CD4-positive, CD25-positive, alpha-beta regulatory T cell (primary cell): Measurements from ENCODE around the gene RNF157. TPM values are rescaled to one million over a fixed set of nuclear protein-coding genes. Genes with fewer than 3 reads are reported as not detected.
A peak's percentile ranks its signal among the peaks of the same experiment; 100 is the strongest.

Experiments
- ATAC-seq, 2 donors: fragments of 150-1000 bp; cut with Tn5 transposase; one replicate each; pipeline ENCODE4 v1.10.0; 2021; ENCODE audit warnings: low read depth in 2 of 2, moderate number of reproducible peaks in 2 of 2, moderate library complexity in 1 of 2
- DNase-seq, 3 donors: peaks; one replicate each; pipeline versions ENCODE4 v3.0.0 to v3.0.0-alpha.2; 2012 to 2022; ENCODE audit warnings: mixed read lengths in 1 of 3
- H3K27ac ChIP-seq: one replicate; pipeline ENCODE4 v1.7.0; 2013; ENCODE audit warnings: mild to moderate bottlenecking, low read length; ENCODE audit not compliant: insufficient read depth, poor library complexity, severe bottlenecking
- H3K27me3 ChIP-seq: one replicate; pipeline ENCODE4 v1.7.0; 2013; ENCODE audit warnings: low read length; ENCODE audit not compliant: control insufficient read depth, insufficient read depth
- H3K36me3 ChIP-seq: one replicate; pipeline ENCODE4 v1.7.0; 2013; ENCODE audit warnings: mild to moderate bottlenecking, low read length, moderate library complexity; ENCODE audit not compliant: control insufficient read depth, insufficient read depth
- H3K4me1 ChIP-seq: 2 replicates; pipeline ENCODE4 v1.7.0; 2013; ENCODE audit warnings: mild to moderate bottlenecking, low read length; ENCODE audit not compliant: insufficient read depth, control insufficient read depth, poor library complexity, severe bottlenecking
- H3K4me3 ChIP-seq: one replicate; pipeline ENCODE4 v1.7.0; 2013; ENCODE audit warnings: low read depth, mild to moderate bottlenecking, low read length, moderate library complexity
- H3K9me3 ChIP-seq, 2 experiments: 1 replicate in 1 of 2; 2 replicates in 1 of 2; pipeline ENCODE4 v1.7.0; 2013; ENCODE audit warnings: low read length in 2 of 2, mild to moderate bottlenecking in 1 of 2, moderate library complexity in 1 of 2; ENCODE audit not compliant: control insufficient read depth in 2 of 2
- H3K27ac Mint-ChIP-seq, 3 donors: one replicate each; pipeline ENCODE4 v1.8.0; 2020 to 2022; ENCODE audit warnings: mild to moderate bottlenecking in 3 of 3, mixed read lengths in 3 of 3, moderate library complexity in 2 of 3
- H3K27me3 Mint-ChIP-seq: one replicate; pipeline ENCODE4 v1.8.0; 2022; ENCODE audit warnings: mild to moderate bottlenecking, mixed read lengths
- H3K36me3 Mint-ChIP-seq: one replicate; pipeline ENCODE4 v1.8.0; 2020; ENCODE audit warnings: mixed read lengths
- H3K4me1 Mint-ChIP-seq, 4 donors: one replicate each; pipeline ENCODE4 v1.8.0; 2020 to 2022; ENCODE audit warnings: mixed read lengths in 4 of 4, mild to moderate bottlenecking in 1 of 4
- H3K4me3 Mint-ChIP-seq, 4 donors: one replicate each; pipeline ENCODE4 v1.8.0; 2020 to 2022; ENCODE audit warnings: mild to moderate bottlenecking in 4 of 4, mixed read lengths in 4 of 4, moderate library complexity in 3 of 4
- H3K9me3 Mint-ChIP-seq, 7 donors: one replicate each; pipeline ENCODE4 v1.8.0; 2020 to 2022; ENCODE audit warnings: mixed read lengths in 7 of 7, mild to moderate bottlenecking in 3 of 7, moderate library complexity in 2 of 7
- polyA plus RNA-seq, 4 donors: library from polyadenylated mRNA; unstranded; fragments of 300-500 nt; fragmentation: Illumina TruSeq; gene quantifications; one replicate each; pipeline ENCODE4 v1.2.3, GENCODE V29; 2021
- total RNA-seq: library from RNA; stranded (reverse); gene quantifications from one replicate; pipeline ENCODE4 v1.2.3, GENCODE V29; 2022

The RNF157 gene
- total and polyA plus RNA-seq, 5 donors from 2014 or later = 3.3 to 17.7 (median 5.1) TPM

DNA sequence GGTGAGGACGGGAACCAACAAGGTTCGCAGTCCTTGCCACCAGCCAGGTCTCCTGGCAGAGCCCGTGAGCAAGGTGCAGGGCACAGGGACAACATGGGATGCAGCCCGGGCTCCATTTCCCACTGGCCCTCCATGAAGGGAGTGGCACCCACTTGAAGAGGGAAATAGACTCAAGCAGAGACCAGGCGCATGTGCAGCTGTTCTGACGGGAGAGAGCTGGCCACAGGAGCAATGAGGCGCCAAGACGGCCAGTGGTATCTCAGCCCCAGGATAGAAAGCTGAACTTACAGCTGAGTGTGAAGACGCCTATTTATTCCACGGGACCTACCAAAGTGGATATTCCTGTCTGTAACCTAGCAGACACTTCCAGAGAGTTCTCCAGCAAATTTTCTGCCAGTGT lies 91.1 kb downstream of the RNF157 start:
- Histone ChIP-seq H3K36me3 (no peaks in the 10 kb centered on the region), H3K4me1 (peaks cover 66% of the 10 kb centered on the region), H3K9me3 (no peaks in the 10 kb centered on the region), H3K27ac (no peak overlapping the region), H3K4me3 (no peak overlapping the region), H3K27me3 (no peaks in the 10 kb centered on the region)
- peak overlapping the region; percentile 16 to 93 (median 42) for H3K27ac Mint-ChIP-seq
- DNase-seq (no peak), ATAC-seq (no peak)
- peaks cover 14 to 87% (median 48%) of the 10 kb centered on the region in 4 donors for H3K4me1 Mint-ChIP-seq
- peak overlapping the region in 1 of 4 donors; percentile 18 for H3K4me3 Mint-ChIP-seq
- H3K9me3 Mint-ChIP-seq = peaks cover 0 to 1% (median 0%) of the 10 kb centered on the region in 7 donors
- H3K27me3 Mint-ChIP-seq = no peaks in the 10 kb centered on the region
- H3K36me3 Mint-ChIP-seq = peaks cover 39% of the 10 kb centered on the region

DNA sequence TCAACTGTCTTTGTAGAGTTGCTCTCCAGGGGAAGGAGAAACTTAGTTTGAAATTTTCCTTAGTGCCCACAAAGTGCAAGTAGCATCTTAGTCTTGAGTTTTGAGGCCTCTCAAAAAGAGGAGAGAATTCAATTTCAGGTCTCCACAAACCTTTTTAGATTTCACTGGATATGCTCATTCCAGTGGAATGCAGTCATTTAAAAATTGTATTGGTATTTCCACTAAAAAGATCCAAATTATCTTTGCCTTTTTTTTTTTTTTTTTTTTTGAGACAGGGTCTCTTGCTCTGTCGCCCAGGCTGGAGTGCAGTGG lies 92.3 kb downstream of the RNF157 start:
- DNase-seq (no peak), ATAC-seq (no peak)
- no peaks in the 10 kb centered on the region for H3K36me3 ChIP-seq
- no peaks in the 10 kb centered on the region for H3K27me3 ChIP-seq
- H3K27ac ChIP-seq = peak overlapping the region; percentile 94
- H3K36me3 Mint-ChIP-seq = peaks cover 32% of the 10 kb centered on the region
- no peak overlapping the region for H3K4me3 ChIP-seq
- peak overlapping the region in 2 of 3 donors; percentile 74 to 98 for H3K27ac Mint-ChIP-seq
- no peak overlapping the region for H3K4me3 Mint-ChIP-seq
- no peaks in the 10 kb centered on the region for H3K9me3 ChIP-seq
- H3K9me3 Mint-ChIP-seq = peaks cover 0 to 1% (median 0%) of the 10 kb centered on the region in 7 donors
- H3K4me1 ChIP-seq = peaks cover 66% of the 10 kb centered on the region
- H3K4me1 Mint-ChIP-seq = peaks cover 20 to 86% (median 45%) of the 10 kb centered on the region in 4 donors
- no peaks in the 10 kb centered on the region for H3K27me3 Mint-ChIP-seq

- H3K27ac Mint-ChIP-seq = peak overlapping the region; percentile 74 to 98 (median 97)
- Histone ChIP-seq H3K9me3 (no peaks in the 10 kb centered on the region), H3K27me3 (no peaks in the 10 kb centered on the region), H3K4me1 (peaks cover 66% of the 10 kb centered on the region), H3K36me3 (no peaks in the 10 kb centered on the region), H3K27ac (peak overlapping the region; percentile 94), H3K4me3 (no peak overlapping the region)
- peaks cover 26% of the 10 kb centered on the region for H3K36me3 Mint-ChIP-seq
- peaks cover 19 to 86% (median 44%) of the 10 kb centered on the region in 4 donors for H3K4me1 Mint-ChIP-seq
- no peak for ATAC-seq
- no peaks in the 10 kb centered on the region for H3K27me3 Mint-ChIP-seq
- DNase-seq = no peak
- H3K9me3 Mint-ChIP-seq = peaks cover 0 to 1% (median 0%) of the 10 kb centered on the region in 7 donors
- H3K4me3 Mint-ChIP-seq = peak overlapping the region in 2 of 4 donors; percentile 34 to 68
Measured at GRCh38 chr17:76147211-76148014, 92.9 kb downstream of the RNF157 start.

GRCh38 chr17:76146053-76146851 lies 94.0 kb downstream of the RNF157 start:
- ATAC-seq = no peak
- Mint-ChIP-seq H3K4me3 (peak overlapping the region; percentile 62 to 90 (median 72)), H3K4me1 (peaks cover 13 to 86% (median 42%) of the 10 kb centered on the region in 4 donors)

DNA sequence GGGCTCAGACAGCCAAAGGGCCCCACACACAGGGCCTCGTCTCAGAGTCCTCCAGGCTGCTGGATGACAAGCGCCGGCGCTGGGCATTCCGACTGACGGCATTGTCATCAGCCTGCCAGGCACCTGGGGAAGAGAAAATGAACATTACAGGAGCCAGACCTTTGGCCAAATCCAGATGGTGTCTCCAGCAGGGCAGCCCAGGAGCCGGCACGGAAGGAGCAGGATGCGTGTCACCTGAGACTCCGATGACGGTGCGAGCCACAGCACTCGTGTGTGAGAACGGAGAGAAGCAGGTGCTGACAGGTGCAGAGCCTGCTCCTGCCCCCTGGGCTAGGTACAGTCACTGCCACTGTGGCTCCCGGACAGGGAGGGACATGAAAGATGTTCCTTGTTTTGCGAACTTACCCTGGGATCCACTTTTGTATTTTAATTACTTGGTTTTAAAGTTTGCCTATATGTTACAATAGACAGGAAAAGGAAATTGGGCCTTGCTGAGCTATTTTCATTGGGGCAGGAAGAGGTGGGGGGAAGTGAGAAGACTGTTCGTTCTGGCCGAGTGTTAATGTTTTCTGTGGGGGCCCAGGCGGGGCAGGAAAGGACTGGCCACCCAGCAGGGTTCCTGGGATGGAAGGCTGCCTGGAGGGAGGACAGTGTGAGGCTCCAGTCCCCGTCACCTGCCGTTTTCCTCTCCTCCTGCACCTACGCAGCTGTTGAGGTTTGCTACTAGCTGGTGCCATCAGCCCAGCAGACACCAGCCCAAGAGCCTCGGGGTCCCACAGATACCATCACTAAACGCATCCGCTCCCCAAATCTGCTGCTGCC lies 94.9 kb downstream of the RNF157 start:
- H3K9me3 Mint-ChIP-seq = peaks cover 0 to 2% (median 0%) of the 10 kb centered on the region in 7 donors
- H3K36me3 Mint-ChIP-seq = peaks cover 11% of the 10 kb centered on the region
- peak overlapping the region; percentile 64 for H3K4me3 ChIP-seq
- peaks cover 13 to 86% (median 39%) of the 10 kb centered on the region in 4 donors for H3K4me1 Mint-ChIP-seq
- ATAC-seq = peak; percentile 64
- no peaks in the 10 kb centered on the region for H3K9me3 ChIP-seq
- no peaks in the 10 kb centered on the region for H3K36me3 ChIP-seq
- no peaks in the 10 kb centered on the region for H3K27me3 ChIP-seq
- H3K4me3 Mint-ChIP-seq = peak overlapping the region; percentile 62 to 90 (median 72)
- H3K27ac ChIP-seq = peak overlapping the region; percentile 94
- peaks cover 66% of the 10 kb centered on the region for H3K4me1 ChIP-seq
- DNase-seq = peak; percentile 35 to 87 (median 71)
- peak overlapping the region; percentile 97 to 98 (median 98) for H3K27ac Mint-ChIP-seq
- H3K27me3 Mint-ChIP-seq = peaks cover 18% of the 10 kb centered on the region

More at GRCh38 chr17:76146053-76146851, 94.0 kb downstream of the RNF157 start:
- H3K27me3 Mint-ChIP-seq = peaks cover 9% of the 10 kb centered on the region
- peak in 1 of 3 donors; percentile 62 for DNase-seq
- peak overlapping the region; percentile 94 for H3K27ac ChIP-seq
- H3K4me3 ChIP-seq = peak overlapping the region; percentile 61
- H3K27me3 ChIP-seq = no peaks in the 10 kb centered on the region
- H3K9me3 Mint-ChIP-seq = peaks cover 0 to 1% (median 0%) of the 10 kb centered on the region in 7 donors
- H3K27ac Mint-ChIP-seq = peak overlapping the region; percentile 97 to 98 (median 98)
- H3K4me1 ChIP-seq = peaks cover 66% of the 10 kb centered on the region
- no peaks in the 10 kb centered on the region for H3K36me3 ChIP-seq
- no peaks in the 10 kb centered on the region for H3K9me3 ChIP-seq
- H3K36me3 Mint-ChIP-seq = peaks cover 17% of the 10 kb centered on the region

- Histone ChIP-seq H3K9me3 (no peaks in the 10 kb centered on the region), H3K4me1 (peaks cover 73% of the 10 kb centered on the region), H3K27ac (peak overlapping the region; percentile 36), H3K4me3 (no peak overlapping the region), H3K36me3 (no peaks in the 10 kb centered on the region), H3K27me3 (no peaks in the 10 kb centered on the region)
- Mint-ChIP-seq H3K27me3 (peaks cover 22% of the 10 kb centered on the region), H3K27ac (peak overlapping the region; percentile 92 to 95 (median 92)), H3K9me3 (peaks cover 0 to 2% (median 0%) of the 10 kb centered on the region in 7 donors), H3K4me1 (peaks cover 13 to 71% (median 35%) of the 10 kb centered on the region in 4 donors), H3K36me3 (peaks cover 5% of the 10 kb centered on the region), H3K4me3 (peak overlapping the region; percentile 28 to 88 (median 80))
- DNase-seq = no peak
- no peak for ATAC-seq
Measured at GRCh38 chr17:76142585-76143041, 97.7 kb downstream of the RNF157 start.
